ENCODE data around the gene GNAS.

The GNAS gene

DNA sequence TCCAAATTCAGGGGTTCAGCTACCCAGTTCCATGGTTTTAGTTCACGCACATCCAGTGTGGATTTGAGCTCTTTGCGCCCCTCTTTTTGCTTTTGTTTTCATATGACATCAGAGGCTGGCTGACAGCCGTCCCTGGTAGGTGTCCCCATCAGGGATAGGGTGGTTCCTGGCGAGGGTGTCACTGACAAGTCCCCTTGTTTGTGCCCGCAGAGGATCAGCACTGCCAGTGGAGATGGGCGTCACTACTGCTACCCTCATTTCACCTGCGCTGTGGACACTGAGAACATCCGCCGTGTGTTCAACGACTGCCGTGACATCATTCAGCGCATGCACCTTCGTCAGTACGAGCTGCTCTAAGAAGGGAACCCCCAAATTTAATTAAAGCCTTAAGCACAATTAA, 58.0 kb downstream of the GNAS start:
- no peak overlapping the region for H2AFZ ChIP-seq (ENCODE audit: low read depth, low read length)
- no peaks in the 10 kb centered on the region for H3K9me3 ChIP-seq (ENCODE audit: insufficient read depth, low read length)
- H3K4me2 ChIP-seq (ENCODE audit: low read length), result no peak overlapping the region
- H3K9ac ChIP-seq (ENCODE audit: low read length), result no peak overlapping the region
- peaks cover 18% of the 10 kb centered on the region for H3K79me2 ChIP-seq (ENCODE audit: low read length)
- no peak overlapping the region for H3K27ac ChIP-seq (ENCODE audit: low read length)
- peaks cover 4% of the 10 kb centered on the region; the same call in 1 of the 2 replicates for H4K20me1 ChIP-seq (ENCODE audit: insufficient read depth, low read length)
- H3K4me3 ChIP-seq (ENCODE audit: low read length), result no peak overlapping the region
- no peak for TF ChIP-seq EZH2phosphoT487 (IDR thresholded peaks at IDR 0.05; ENCODE audit: low read depth)
- TF ChIP-seq, protein P1, sequence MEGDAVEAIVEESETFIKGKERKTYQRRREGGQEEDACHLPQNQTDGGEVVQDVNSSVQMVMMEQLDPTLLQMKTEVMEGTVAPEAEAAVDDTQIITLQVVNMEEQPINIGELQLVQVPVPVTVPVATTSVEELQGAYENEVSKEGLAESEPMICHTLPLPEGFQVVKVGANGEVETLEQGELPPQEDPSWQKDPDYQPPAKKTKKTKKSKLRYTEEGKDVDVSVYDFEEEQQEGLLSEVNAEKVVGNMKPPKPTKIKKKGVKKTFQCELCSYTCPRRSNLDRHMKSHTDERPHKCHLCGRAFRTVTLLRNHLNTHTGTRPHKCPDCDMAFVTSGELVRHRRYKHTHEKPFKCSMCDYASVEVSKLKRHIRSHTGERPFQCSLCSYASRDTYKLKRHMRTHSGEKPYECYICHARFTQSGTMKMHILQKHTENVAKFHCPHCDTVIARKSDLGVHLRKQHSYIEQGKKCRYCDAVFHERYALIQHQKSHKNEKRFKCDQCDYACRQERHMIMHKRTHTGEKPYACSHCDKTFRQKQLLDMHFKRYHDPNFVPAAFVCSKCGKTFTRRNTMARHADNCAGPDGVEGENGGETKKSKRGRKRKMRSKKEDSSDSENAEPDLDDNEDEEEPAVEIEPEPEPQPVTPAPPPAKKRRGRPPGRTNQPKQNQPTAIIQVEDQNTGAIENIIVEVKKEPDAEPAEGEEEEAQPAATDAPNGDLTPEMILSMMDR (IDR thresholded peaks at IDR 0.05; ENCODE audit: low read depth, low read length), result no peak
- H3K36me3 ChIP-seq (replicated peaks; ENCODE audit: low read depth, low read length), result peaks cover 58% of the 10 kb centered on the region
- no peaks in the 10 kb centered on the region for H3K27me3 ChIP-seq (ENCODE audit: low read depth, low read length)
- peaks cover 37% of the 10 kb centered on the region for H3K4me1 ChIP-seq (ENCODE audit: low read length)

DNA sequence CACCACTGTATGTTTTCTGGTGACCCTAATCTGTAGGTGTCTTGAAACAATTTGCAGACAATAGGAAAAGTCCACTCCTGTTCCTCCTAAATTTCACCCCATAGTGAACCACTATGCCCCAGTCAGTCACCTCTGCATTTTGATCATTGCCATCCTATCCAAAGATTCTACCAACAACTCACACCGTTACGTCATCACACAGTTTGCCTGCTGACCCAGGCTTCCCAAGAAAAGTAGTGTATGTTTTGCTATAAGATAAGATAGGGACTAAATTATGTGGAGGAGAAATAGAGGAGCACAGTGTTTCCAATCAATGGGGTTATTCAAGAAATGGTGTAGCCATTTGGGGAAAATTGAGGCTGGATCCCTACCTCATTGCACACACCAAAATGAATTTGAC, 58.8 kb downstream of the GNAS start:
- H3K27ac ChIP-seq (ENCODE audit: low read length), result no peak overlapping the region
- no peaks in the 10 kb centered on the region; the same call in 1 of the 2 replicates for H4K20me1 ChIP-seq (ENCODE audit: insufficient read depth, low read length)
- no peak overlapping the region for H3K4me2 ChIP-seq (ENCODE audit: low read length)
- TF ChIP-seq EZH2phosphoT487 (IDR thresholded peaks at IDR 0.05; ENCODE audit: low read depth), result no peak
- TF ChIP-seq, protein P1 (IDR thresholded peaks at IDR 0.05; ENCODE audit: low read depth, low read length), result no peak
- H3K9me3 ChIP-seq (ENCODE audit: insufficient read depth, low read length), result no peaks in the 10 kb centered on the region
- peaks cover 29% of the 10 kb centered on the region for H3K4me1 ChIP-seq (ENCODE audit: low read length)
- H3K36me3 ChIP-seq (replicated peaks; ENCODE audit: low read depth, low read length), result peaks cover 50% of the 10 kb centered on the region
- no peak overlapping the region for H3K9ac ChIP-seq (ENCODE audit: low read length)
- no peaks in the 10 kb centered on the region for H3K27me3 ChIP-seq (ENCODE audit: low read depth, low read length)
- peaks cover 12% of the 10 kb centered on the region for H3K79me2 ChIP-seq (ENCODE audit: low read length)
- no peak overlapping the region for H2AFZ ChIP-seq (ENCODE audit: low read depth, low read length)
- no peak overlapping the region for H3K4me3 ChIP-seq (ENCODE audit: low read length)

DNA sequence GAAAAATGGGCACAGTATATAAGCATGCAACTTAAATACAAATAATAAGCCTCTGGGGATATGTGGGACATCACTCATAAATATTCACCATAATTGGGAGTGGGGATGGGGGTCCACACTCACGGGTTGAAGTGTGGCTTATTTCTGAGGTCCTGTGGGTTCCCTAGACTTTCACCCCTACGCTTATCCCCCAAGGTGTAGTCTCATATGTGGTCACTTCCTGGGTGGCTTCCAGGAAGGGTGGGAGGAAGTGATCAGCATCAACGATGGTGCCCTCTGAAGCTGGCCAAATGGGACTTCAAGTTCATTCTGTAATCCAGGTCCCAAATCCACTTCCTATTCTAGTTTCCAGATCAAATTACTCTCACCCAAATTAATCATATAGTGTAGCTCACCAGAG, 59.5 kb downstream of the GNAS start:
- Histone ChIP-seq H3K9ac (ENCODE audit: low read length) (no peak overlapping the region), H3K4me1 (ENCODE audit: low read length) (peaks cover 22% of the 10 kb centered on the region), H3K27ac (ENCODE audit: low read length) (no peak overlapping the region), H3K27me3 (ENCODE audit: low read depth, low read length) (no peaks in the 10 kb centered on the region), H4K20me1 (ENCODE audit: insufficient read depth, low read length) (no peaks in the 10 kb centered on the region; the same call in 1 of the 2 replicates), H3K4me3 (ENCODE audit: low read length) (no peak overlapping the region), H3K9me3 (ENCODE audit: insufficient read depth, low read length) (no peaks in the 10 kb centered on the region), H2AFZ (ENCODE audit: low read depth, low read length) (no peak overlapping the region), H3K79me2 (ENCODE audit: low read length) (peaks cover 12% of the 10 kb centered on the region), H3K36me3 (replicated peaks; ENCODE audit: low read depth, low read length) (peaks cover 49% of the 10 kb centered on the region), H3K4me2 (ENCODE audit: low read length) (no peak overlapping the region)
- TF ChIP-seq, protein P1 (IDR thresholded peaks at IDR 0.05; ENCODE audit: low read depth, low read length), result no peak
- no peak for TF ChIP-seq EZH2phosphoT487 (IDR thresholded peaks at IDR 0.05; ENCODE audit: low read depth)

DNA sequence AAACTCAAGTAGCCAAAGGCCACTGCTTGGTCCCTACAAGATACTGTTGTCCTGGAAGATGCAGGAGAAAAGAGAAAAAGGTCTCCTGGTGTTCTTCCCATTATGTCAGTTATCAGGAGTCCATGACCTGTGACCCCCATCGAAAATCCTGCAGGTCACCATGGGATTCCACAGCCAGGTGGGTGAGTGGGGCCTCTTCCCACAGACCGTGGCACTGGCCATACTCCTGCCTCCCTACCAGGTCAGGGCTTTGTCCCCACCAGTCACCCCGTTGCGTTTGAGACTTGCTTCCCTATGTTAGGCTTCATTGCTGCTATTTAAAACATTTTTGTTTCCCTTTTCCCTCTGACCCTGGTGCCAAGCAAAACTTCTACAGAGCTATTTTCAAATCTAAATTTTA, 60.6 kb downstream of the GNAS start:
- Histone ChIP-seq H3K9me3 (ENCODE audit: insufficient read depth, low read length) (no peaks in the 10 kb centered on the region), H3K79me2 (ENCODE audit: low read length) (peaks cover 12% of the 10 kb centered on the region), H3K36me3 (replicated peaks; ENCODE audit: low read depth, low read length) (peaks cover 47% of the 10 kb centered on the region), H3K4me1 (ENCODE audit: low read length) (peaks cover 12% of the 10 kb centered on the region), H3K4me2 (ENCODE audit: low read length) (no peak overlapping the region), H4K20me1 (ENCODE audit: insufficient read depth, low read length) (no peaks in the 10 kb centered on the region; the same call in 1 of the 2 replicates), H3K9ac (ENCODE audit: low read length) (no peak overlapping the region), H3K27ac (ENCODE audit: low read length) (no peak overlapping the region), H3K4me3 (ENCODE audit: low read length) (no peak overlapping the region), H2AFZ (ENCODE audit: low read depth, low read length) (no peak overlapping the region), H3K27me3 (ENCODE audit: low read depth, low read length) (no peaks in the 10 kb centered on the region)
- no peak for TF ChIP-seq EZH2phosphoT487 (IDR thresholded peaks at IDR 0.05; ENCODE audit: low read depth)
- TF ChIP-seq, protein P1 (IDR thresholded peaks at IDR 0.05; ENCODE audit: low read depth, low read length), result no peak
